GM19099 (cell line): ENCODE results near the gene SMYD3.

Source experiments
- POLR2A ChIP-seq: IDR thresholded peaks from 3 replicates; pipeline ENCODE4 v1.6.1; 2011; ENCODE audit warnings: low read depth; ENCODE audit not compliant: insufficient read length; ENCODE audit errors: extremely low read depth

Gene SMYD3

DNA sequence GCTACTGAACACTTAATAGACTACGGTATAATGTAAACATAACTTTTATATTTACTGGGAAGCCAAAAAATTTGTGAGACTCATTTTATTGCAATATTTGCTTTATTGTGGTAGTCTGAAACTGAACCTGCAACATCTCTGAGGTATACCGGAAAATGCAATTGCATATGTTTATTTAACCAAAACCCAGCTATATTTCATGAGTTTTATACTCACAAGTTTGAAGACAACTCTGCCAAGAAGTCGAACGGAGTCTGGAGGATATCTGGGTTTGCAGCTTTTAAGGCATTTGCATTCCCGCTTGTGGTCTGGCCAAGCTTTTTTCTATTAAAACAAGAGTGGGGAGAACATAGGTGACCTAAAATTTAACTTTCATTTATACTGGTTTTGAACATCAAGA is 171.9 kb downstream of the SMYD3 start:
- TF ChIP-seq POLR2A = no peak

DNA sequence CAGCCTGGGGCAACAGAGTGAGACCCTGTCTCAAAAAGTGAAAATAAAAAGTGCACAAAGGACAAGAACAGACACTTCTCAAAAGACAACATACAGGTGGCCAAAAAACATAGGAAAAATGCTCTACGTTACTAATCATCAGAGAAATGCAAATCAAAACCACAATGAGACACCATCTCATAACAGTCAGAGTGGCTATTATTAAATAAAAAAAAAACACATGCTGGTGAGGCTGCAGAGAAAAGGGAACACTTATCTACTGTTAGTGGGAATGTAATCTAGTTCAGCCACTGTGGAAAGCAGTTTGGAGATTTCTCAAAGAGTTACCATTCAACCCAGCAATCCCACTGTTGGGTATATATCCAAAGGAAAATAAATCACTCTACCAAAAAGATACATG is 173.2 kb downstream of the SMYD3 start:
- TF ChIP-seq POLR2A = no peak

DNA sequence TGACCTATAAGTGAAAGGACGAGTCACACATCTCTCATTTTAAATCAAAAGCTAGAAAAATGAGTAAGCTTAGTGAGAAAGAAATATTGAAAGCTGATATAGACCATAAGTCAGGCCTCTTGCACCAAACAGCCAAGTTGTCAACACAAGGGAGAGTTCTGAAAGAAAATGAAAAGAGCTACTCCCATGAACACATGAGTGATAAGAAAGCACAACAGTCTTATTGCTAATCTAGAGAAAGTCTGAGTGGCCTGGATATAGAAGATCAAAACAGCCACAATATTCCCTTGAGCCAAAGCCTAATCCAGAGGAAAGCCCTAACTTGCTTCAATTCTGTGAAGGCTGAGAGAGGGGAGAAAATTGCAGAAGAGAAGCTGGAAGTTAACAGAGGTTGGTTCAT is 175.0 kb downstream of the SMYD3 start:
- TF ChIP-seq POLR2A = no peak

DNA sequence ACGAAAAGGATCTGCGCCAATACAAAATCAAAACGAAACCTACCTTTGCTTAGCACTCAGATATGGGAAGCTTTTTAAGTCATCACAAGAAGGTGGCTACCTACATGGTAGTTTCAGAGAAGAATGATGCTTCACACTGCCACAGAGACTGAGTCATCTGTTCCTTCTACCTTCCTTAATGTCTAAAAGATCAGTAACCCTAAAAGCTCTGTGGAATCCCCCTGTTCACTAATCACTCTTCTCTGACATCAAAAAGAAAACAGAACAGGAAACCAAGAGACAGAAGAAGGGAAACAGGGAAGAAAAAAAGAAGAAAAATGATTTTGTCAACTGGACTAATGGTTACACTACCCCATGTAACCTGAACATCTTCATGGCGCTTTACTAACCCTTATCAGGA is 177.2 kb downstream of the SMYD3 start:
- no peak for TF ChIP-seq POLR2A

DNA sequence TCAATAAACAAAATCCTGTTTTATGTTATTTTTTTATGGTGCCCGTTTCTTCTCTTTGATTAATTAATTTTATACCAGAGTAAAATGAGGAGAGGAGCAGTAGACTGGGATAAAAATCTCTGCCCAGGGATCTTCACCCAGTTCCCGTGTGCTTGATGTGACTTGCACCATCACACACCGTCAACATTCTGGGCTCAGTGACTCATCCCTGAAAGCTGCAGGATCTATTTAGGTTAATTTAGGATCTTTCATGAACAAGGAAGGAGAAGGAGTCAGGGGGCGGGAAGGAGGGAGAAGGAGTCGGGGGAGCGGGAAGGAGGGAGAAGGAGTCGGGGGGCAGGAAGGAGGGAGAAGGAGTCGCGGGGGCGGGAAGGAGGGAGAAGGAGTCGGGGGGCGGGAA is 182.4 kb downstream of the SMYD3 start:
- no peak for TF ChIP-seq POLR2A

DNA sequence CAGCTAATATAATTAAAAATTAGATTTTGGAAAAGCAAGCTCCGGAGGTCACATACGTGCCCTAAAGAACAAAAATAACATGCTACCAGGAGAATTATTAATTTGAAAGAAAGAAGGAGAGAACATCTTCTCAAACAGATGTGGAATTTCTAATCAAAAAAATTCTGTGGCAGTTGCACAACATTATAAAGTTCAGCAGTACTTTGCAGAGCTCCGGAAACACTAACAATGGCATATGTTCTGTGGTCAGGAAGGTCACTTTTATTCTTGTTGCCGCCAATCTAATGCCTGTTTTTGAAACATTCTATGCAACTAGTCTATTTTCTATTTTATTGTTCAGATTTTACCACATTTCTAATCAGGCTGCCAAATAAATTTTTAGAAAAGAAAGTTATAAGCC is 186.8 kb downstream of the SMYD3 start:
- no peak for TF ChIP-seq POLR2A

DNA sequence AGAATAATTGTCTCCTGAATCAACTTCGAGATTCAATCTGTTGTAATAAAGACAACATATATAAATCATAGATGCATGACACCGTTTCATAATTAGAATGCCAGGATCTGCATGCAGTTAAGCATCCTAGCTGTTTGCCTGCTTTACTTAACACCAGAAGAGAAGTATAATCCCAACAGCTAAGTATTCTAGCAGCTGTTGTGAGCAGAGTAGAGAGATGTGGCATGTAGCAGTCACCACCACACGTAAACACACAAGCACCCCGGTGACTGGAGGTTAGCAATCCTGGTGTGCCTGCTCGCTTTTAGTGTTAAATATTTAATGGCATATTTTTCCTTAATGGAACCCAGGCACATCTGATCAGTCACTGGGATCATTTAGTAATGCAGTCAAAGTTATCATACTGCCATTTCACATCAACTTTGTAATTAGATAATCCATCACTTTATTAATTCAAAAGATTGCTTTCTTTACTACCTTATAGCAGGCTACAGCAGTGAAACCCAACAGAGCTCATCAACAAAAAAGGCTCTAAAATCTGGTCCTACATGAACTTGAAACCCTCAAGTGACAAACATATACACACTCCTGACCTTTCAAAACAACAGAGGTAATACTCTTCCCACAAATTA is 187.9 kb downstream of the SMYD3 start:
- TF ChIP-seq POLR2A = no peak

DNA sequence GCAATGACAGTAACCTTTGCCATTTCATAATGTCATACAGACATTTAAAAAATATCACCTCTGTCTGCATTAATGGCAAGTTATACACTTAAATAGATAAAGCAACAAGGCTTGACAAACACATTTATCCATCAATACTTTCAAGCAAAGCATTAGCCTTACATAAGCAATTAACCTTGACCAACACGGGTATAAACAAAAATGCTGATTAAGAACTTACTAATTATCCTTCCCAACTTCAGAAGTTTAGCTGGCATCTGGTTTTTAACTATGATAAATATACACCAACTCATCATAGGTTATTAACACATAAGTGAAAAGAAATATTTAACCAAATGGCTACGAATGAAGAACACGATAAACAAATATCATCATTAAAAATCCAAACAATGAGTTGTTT is 188.5 kb downstream of the SMYD3 start:
- TF ChIP-seq POLR2A = no peak

DNA sequence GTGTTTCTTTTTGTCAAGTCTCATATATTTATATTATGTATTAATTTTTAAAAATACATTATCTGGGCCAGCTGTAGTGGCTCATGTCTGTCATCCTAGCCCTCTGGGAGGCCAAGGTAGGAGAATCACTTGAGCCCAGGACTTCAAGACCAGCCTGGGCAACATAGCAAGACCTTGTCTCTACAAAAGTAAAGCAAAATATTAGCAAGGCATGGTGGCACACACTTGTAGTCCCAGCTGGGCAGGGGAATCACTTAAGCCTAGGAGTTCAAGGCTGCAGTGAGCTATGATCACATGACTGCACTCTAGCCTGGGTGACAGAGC is 189.1 kb downstream of the SMYD3 start:
- no peak for TF ChIP-seq POLR2A

DNA sequence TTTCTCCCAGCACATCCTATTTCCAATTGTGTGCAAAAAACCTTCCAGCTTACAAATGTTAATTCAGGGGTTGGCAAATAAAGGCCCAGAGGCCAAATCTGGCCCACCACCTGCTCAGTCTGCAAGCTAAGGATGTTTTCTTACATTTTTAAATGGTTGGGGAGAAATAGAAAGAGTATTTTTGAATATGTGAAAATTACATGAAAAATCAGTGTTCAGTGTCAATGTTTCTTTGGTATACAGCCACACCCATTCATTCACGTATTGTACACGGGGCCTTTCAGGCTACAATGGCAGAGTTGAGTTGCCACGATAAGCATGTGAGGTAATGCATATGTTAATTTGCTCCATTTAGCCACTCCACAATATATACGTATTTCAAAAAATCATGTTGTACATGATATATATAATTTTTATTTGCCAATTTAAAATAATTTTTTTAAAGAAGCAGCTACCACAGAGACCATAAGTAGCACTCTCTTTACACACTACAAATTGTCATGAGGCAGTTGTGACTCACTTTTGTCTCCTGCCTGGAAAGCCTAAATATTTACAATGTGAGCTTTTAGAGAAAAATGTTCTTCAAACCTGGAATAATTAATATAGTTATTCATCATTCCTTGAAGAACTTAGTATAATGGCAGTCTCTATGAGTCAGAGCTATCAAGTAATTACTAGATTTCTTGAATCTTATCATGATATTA is 189.6 kb downstream of the SMYD3 start:
- TF ChIP-seq POLR2A = no peak

DNA sequence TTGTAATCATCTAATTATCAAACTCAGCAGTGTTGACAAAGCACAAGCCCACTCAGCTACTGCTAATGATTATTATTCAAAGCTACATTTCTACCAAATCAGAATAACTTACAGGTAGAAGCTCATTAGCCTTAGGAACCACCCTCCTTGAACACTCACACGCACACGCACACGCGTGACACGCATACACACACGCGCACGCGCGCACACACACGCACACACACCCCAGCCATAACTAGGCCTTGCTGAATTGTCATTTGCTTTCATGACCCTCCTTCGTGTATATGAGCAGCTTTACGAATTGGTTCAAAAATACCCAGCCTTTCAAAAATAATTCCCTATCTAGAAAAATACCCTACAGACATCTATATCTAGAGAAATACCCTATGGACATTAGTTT is 195.6 kb downstream of the SMYD3 start:
- TF ChIP-seq POLR2A = no peak

DNA sequence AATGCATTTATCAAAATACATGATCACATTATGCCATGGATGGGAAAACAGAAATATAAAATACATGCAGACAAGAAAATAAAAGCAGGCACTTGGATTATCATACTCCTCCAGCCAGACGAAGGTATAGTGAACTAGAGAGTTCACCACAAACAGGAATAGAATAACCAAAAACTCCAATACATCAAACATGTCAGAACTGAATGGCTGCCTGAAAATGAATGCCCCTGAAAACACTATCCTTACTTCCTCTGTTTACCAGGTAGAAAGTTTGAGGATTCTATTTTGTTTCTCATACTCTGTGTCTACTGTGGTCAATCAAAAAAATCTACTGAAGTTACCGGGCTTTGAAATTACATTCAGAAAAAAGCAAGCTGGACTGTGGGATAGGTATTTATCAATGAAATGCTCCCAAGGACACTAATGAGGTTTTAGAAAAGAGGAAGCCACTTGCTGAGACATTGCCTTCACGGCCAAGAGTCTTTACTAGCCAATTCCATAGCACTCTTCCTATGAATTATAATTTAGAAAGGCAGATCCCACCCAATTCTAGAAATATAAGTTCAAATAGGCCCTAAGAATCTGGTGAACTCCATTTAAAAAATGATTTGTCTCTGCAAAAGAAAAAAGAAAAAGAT is 197.7 kb downstream of the SMYD3 start:
- TF ChIP-seq POLR2A = no peak

DNA sequence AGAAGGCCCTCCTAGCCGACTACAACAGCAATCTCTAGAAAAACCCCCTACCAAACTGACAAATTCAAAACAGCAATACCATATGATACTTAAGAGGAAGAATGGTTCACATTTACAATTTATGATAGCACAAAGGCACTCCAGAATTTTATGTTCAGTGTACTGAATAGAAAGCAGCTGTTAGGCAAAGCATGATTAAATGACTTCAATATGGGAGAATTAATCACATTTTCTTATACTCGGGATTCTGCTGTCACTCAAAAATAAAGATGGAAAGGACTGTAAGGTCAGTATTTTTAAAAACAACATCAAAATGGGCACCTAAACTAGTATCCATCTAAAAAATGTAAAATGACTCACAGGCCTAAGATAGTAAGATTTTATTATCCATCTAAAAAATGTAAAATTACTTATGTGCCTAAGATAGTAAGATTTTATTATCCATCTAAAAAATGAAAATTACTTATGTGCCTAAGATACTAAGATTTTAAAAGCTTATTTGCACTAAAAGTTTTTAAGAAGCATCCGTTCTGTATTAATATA is 198.5 kb downstream of the SMYD3 start:
- TF ChIP-seq POLR2A = no peak

DNA sequence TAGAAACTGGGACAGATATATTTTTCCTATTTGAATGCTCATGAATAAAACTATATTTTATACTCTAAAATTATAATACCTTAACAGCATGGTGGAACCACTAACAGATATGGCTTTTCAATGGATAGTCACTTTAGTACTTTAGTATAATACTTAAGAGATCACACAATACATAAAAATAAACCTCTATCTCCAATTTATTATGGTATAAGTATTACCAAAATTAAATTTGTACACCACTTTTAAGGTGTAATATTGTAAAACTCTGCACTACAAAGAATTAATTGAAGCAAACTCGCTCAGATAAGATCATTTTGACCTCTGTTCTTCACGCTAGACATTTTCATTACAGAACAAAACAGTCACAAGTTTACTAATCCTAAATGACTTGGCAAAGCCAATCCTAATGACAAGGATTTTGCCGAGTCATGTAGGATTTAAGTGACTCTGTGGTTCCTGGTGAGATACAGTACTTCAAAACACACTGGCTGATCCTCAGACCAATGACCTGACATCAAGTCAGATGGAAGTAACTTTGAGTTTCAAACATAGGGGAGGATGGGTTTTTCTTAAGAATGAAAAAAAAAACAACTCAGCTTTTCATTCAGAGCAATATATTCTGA is 200.6 kb downstream of the SMYD3 start:
- TF ChIP-seq POLR2A = no peak

DNA sequence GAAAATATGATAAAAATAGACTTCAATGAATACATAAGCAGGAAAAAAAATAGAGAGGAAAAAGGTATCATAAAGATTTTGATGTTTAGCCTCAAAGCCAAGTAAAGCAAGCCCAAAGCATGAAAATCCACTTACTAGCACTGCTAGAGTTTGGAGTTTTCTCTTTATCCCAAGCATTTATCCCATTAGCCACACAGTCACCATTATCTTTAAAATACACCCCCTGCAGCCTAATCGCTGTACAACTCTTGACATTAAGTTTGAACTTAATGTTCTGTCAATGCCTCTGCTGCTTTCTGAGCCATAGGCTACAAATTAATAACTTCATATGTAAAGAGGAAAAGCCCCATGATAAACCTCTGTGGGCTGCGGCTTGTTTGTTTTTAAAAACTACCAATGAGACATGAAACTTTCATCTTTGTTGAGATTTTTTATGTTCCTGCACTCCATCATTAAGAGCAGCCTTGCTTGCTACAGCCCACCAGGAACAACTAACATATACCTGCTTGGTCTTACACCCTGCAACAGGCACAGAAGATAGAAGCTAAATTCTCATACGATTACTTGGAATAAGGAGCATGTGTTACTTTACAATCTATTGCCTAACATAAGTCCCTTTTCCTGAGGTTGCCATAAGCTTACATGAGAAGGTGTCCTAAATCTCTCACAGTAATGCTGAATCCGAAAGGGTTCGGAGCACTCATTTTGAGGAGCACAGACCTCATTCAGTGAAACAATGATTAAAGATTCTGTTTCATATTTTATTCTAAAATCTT is 202.4 kb downstream of the SMYD3 start:
- TF ChIP-seq POLR2A = no peak

DNA sequence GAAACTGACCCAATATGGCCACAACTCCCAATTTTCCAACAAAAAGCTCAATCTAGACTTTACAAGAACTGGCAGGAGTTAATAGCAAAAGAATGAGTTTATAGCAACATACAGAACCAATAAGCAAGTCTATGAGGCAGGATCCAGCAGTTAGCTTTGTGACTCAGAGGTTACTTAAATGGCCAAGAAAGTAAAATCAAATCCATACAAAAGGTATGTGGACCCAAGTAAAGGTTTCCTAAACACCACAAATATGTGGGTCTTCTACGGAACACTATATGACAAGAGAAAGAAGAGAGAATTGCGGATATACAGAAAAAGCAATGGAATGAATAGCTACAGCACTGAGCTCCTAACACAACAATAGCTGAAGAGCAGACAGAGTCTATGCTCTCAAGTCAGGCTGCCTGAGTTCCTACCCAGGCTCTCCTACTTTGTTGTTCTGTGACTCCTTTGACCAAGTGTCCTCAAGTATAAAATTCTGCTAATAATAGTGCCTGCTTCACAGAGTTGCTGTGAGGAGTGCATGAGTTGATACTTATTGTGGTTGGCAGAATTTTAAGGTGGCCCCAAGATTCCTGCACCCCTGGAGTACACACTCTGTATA is 204.3 kb downstream of the SMYD3 start:
- TF ChIP-seq POLR2A = no peak

DNA sequence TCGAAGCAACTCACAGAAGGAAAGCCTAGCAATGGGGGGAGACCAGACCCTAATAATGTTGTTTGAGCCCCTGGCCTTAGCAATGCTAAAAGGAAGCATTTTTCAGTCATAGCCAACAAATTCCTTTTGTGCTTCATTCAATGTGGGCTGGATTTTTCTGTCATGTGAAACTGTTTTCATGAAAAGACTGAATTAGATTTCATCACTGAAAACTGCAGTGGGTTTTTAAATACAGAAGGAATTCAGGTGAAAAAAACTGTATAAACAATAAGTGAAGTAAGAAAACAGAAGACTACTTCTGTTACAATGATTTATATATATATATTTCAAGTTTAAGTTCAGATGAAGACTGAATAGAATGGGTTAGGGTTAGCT is 204.8 kb downstream of the SMYD3 start:
- no peak for TF ChIP-seq POLR2A
